Neutrophil (primary cell): ENCODE measurements around the gene BIN1.

ENCODE experiments used
- H3K27ac ChIP-seq: fragments of 200-600 bp; sonication (generic); 2 replicates; pipeline ENCODE4 v1.5.1; 2016; ENCODE audit warnings: mild to moderate bottlenecking, moderate library complexity
- H3K27me3 ChIP-seq: fragments of 200-600 bp; sonication (generic); 2 replicates; pipeline ENCODE4 v1.6.0; 2016; ENCODE audit warnings: mild to moderate bottlenecking
- H3K36me3 ChIP-seq: fragments of 200-600 bp; sonication (generic); 2 replicates; pipeline ENCODE4 v1.5.1; 2017
- H3K4me1 ChIP-seq, 2 experiments: fragments of 200-600 bp in 1 of 2; sonication (generic) in 1 of 2; 1 replicate in 1 of 2; 2 replicates in 1 of 2; pipeline versions ENCODE4 v1.5.1 to v1.6.1; 2013 to 2016; ENCODE audit warnings: low read depth in 1 of 2, low read length in 1 of 2, mild to moderate bottlenecking in 1 of 2, moderate library complexity in 1 of 2; ENCODE audit not compliant: control insufficient read depth in 1 of 2, insufficient read depth in 1 of 2
- H3K4me3 ChIP-seq, 2 experiments: fragments of 200-600 bp in 1 of 2; sonication (generic) in 1 of 2; 1 replicate in 1 of 2; 2 replicates in 1 of 2; pipeline ENCODE4 v1.5.1; 2013 to 2016; ENCODE audit warnings: low read depth in 1 of 2, low read length in 1 of 2, mild to moderate bottlenecking in 1 of 2, moderate library complexity in 1 of 2
- H3K9me3 ChIP-seq: fragments of 200-600 bp; sonication (generic); 2 replicates; pipeline ENCODE4 v1.5.1; 2016
- TF ChIP-seq, protein P1 (sequence below): fragments of 200-600 bp; sonication (generic); IDR thresholded peaks from 2 replicates; pipeline ENCODE4 v1.5.1; 2016; ENCODE audit warnings: antibody characterized with exemption

Gene BIN1

GRCh38 chr2:127091886-127092285, 15.1 kb downstream of the BIN1 start:
- Histone ChIP-seq H3K27me3 (peaks cover 57% of the 10 kb centered on the region), H3K36me3 (no peaks in the 10 kb centered on the region), H3K4me3 (no peak overlapping the region), H3K4me1 (peaks cover 4 to 5% of the 10 kb centered on the region in 2 experiments), H3K9me3 (no peaks in the 10 kb centered on the region), H3K27ac (no peak overlapping the region)
- TF ChIP-seq, protein P1, sequence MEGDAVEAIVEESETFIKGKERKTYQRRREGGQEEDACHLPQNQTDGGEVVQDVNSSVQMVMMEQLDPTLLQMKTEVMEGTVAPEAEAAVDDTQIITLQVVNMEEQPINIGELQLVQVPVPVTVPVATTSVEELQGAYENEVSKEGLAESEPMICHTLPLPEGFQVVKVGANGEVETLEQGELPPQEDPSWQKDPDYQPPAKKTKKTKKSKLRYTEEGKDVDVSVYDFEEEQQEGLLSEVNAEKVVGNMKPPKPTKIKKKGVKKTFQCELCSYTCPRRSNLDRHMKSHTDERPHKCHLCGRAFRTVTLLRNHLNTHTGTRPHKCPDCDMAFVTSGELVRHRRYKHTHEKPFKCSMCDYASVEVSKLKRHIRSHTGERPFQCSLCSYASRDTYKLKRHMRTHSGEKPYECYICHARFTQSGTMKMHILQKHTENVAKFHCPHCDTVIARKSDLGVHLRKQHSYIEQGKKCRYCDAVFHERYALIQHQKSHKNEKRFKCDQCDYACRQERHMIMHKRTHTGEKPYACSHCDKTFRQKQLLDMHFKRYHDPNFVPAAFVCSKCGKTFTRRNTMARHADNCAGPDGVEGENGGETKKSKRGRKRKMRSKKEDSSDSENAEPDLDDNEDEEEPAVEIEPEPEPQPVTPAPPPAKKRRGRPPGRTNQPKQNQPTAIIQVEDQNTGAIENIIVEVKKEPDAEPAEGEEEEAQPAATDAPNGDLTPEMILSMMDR = no peak

DNA sequence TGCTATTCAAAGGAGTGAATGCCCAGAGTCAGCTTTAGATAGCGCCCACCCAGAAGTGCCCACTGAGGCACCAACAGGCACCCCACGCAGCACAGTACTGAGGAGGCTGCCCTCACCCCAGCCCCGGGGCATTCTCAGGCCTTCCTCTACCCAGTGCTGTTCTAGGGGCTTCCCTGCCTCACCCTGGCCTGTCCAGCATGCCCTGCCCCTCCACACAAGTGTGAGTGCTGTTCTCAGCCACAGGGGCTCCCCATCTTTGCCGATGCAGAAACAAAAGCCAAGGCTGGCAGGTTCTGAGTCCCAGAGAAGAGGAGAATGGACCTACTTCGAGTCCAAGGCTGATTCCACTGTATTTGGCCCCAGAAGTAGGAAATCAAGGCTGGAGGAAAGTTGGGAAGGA, 15.8 kb downstream of the BIN1 start:
- Histone ChIP-seq H3K27ac (no peak overlapping the region), H3K4me3 (no peak overlapping the region), H3K4me1 (peaks cover 6 to 7% of the 10 kb centered on the region in 2 experiments), H3K27me3 (peaks cover 64% of the 10 kb centered on the region), H3K36me3 (no peaks in the 10 kb centered on the region), H3K9me3 (no peaks in the 10 kb centered on the region)
- TF ChIP-seq, protein P1 = no peak

- TF ChIP-seq, protein P1 = no peak
- Histone ChIP-seq H3K36me3 (no peaks in the 10 kb centered on the region), H3K27me3 (peaks cover 67% of the 10 kb centered on the region), H3K9me3 (no peaks in the 10 kb centered on the region), H3K4me3 (no peak overlapping the region), H3K27ac (no peak overlapping the region), H3K4me1 (peaks cover 6 to 7% of the 10 kb centered on the region in 2 experiments)
Observed at GRCh38 chr2:127090281-127091120, 16.5 kb downstream of the BIN1 start.

- Histone ChIP-seq H3K9me3 (no peaks in the 10 kb centered on the region), H3K27me3 (peaks cover 70% of the 10 kb centered on the region), H3K4me3 (no peak overlapping the region), H3K27ac (no peak overlapping the region), H3K36me3 (no peaks in the 10 kb centered on the region), H3K4me1 (peaks cover 6 to 7% of the 10 kb centered on the region in 2 experiments)
- TF ChIP-seq, protein P1 = no peak
Observed at GRCh38 chr2:127089478-127090235, 17.3 kb downstream of the BIN1 start.

DNA sequence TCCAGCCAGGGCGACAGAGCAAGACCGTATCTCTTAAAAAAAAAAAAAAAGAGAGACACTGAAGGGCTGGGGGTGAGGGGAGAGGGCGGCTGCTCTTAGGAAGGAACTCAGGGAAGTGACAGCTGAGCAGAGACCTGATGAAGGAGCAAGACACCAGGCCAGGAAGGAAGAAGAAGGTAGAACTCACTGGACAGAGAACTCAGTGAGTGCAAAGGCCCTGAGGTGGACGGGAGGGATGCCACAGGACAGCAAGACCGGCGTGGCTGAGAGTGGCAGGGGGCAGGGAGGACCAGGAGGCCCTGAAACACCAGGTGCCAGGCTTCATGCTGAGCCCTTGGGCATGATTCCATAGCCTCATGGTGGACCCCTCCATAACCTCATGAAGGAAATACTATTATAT, 18.2 kb downstream of the BIN1 start:
- H3K27ac ChIP-seq = no peak overlapping the region
- H3K4me1 ChIP-seq = peaks cover 6 to 7% of the 10 kb centered on the region in 2 experiments
- TF ChIP-seq, protein P1 = no peak
- H3K36me3 ChIP-seq = no peaks in the 10 kb centered on the region
- no peak overlapping the region for H3K4me3 ChIP-seq
- no peaks in the 10 kb centered on the region for H3K9me3 ChIP-seq
- peaks cover 70% of the 10 kb centered on the region for H3K27me3 ChIP-seq
